Breast epithelium (tissue), 3 donors: Measurements from ENCODE around the gene MALL.

Source experiments
- CTCF ChIP-seq, 3 donors: fragments of 450-650 bp; IDR thresholded peaks; one replicate each; pipeline ENCODE4 v1.5.1; 2016 to 2017; ENCODE audit warnings: antibody characterized with exemption in 3 of 3, mild to moderate bottlenecking in 3 of 3, moderate library complexity in 3 of 3
- POLR2A ChIP-seq: fragments of 450-650 bp; IDR thresholded peaks from one replicate; pipeline ENCODE4 v1.6.1; 2016; ENCODE audit warnings: antibody characterized with exemption, mild to moderate bottlenecking, moderate library complexity
- POLR2AphosphoS5 ChIP-seq, 3 donors: sonication (generic); formaldehyde crosslinking; IDR thresholded peaks; one replicate each; pipeline ENCODE4 v1.6.1; 2017; ENCODE audit warnings: antibody characterized with exemption in 3 of 3

- TF ChIP-seq CTCF (IDR thresholded peaks at IDR 0.05) (no peak), POLR2A (no peak), POLR2AphosphoS5 (IDR thresholded peaks at IDR 0.05) (peak in 1 of 3 donors; percentile 19)
Measured at GRCh38 chr2:110101901-110102803, 13.5 kb downstream of the MALL start.
